Forelimb muscle (tissue), 1 donor: ENCODE data around the gene TIGD2. TPM values are rescaled to one million over a fixed set of nuclear protein-coding genes. Genes with fewer than 3 reads are reported as not detected.

Experiments used
- DNase-seq: peaks from one replicate; pipeline ENCODE4 v3.0.0-alpha.2; 2013; ENCODE audit warnings: low read depth
- polyA plus RNA-seq: library from polyadenylated mRNA; unstranded; fragments of 120-200 nt; gene quantifications from one replicate; pipeline ENCODE4 v1.2.1, GENCODE V29; 2013; ENCODE audit not compliant: insufficient read length

TIGD2 gene
- polyA plus RNA-seq: 5.7 TPM

DNA sequence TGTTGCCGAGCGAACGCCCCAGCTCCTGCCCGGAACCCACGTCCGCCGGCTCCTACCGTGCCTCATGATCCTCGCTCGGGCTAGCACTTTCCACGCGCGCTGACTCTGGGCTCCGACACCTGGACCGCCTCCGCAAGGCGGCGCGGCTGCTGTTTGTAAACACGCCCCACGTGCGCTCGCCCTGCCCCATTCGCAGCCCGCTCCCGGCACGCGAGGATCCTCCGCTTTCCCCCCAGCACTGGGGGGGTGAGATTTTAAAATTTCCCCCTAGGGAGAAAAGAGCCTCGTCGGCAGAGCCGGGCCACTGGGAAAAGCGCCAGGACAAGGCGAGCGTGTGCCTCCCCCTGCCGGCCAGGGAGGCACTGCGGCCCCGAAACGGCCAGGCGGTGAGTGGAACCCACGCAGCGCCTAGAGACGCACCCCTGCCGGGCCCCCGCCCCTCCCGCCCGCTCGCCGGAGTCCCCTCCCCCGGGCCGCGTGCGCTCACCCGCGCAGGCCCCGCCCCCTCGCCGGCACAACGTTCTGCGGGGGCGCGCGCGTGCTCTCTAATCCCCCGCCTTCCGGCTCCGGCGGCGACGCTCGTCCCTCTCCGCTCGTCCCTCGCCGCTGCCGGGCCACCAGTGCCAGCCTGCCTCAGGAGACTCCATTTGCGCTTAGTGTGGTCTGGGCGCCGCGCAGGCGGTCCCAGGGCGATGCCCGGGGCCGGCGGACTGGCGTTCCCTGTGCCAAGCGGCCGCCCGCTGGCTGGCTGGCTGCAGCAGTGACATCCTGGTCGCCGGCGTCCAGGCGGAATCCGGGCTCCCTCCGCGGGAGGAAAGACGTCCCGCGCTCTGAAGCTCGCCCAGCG lies at the start of gene TIGD2:
TIGD2 (plus strand) TSS at position 548 of the 847 bp plus-strand sequence. CDS start 1,442 bp downstream, outside the sequence.
- DNase-seq: peak; percentile 29

DNA sequence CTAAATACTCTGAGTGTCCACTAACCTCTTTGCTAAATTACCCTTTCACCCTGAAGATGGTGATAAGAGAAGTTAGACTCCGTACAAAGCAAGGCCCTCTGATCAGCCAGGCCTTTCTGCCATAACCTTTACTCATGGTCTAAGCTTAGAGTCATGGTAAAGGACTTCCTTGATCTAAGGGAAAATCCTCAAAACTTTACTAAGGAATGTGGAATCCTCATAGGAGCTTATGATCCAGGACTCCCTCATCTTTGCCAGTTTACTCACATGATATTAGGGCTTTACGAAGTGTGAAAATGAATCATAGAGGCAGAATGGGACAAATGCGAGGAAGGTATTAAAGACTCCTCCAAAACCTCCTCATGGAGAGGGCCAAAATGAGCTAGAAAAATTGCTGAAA lies 46.5 kb upstream of the TIGD2 start:
- no peak for DNase-seq

GRCh38 chr4:89067417-89067816 lies 43.9 kb upstream of the TIGD2 start:
- no peak for DNase-seq

DNA sequence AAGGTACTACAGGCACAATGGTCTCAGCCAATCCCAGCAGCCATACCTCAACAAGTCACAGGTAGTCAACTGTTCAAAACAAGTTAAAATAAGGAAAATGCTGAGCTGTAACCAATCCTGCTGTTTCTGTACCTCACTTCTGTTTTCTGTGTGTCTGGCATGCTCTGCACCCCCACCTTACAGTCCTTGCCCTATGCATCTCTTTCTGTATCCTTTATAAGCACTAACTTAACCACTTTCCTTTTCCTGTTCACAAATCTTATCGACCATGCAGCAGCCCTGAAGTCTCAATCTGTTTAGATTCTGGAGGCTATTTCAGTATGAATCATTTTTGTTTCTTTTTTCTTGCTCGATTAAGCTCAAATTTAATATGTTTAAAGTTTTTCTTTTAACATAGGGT lies 41.9 kb upstream of the TIGD2 start:
- no peak for DNase-seq

GRCh38 chr4:89070041-89070440 lies 41.3 kb upstream of the TIGD2 start:
- no peak for DNase-seq

- no peak for DNase-seq
These were observed 40.0 kb upstream of the TIGD2 start for GRCh38 chr4:89071311-89071710.

DNA sequence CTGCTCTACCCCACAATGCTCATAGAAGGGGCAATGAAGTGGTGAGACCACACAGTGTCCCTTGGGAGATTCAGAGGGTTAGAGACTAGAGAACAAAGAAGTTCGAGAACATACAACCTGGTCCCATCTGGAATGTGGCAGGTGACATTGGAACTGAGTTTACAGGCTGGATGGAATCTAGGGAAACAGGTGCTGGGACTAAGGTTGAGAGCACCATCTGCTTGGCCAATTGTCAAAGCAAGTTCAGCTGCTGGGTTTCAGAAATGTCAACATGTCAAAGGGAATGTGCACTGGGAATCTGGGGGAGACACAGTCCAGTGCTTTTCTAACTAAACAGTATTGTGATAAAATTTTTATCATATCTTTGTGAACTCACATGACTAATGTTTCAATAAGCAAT lies 38.4 kb upstream of the TIGD2 start:
- no peak for DNase-seq

- DNase-seq: no peak
These were observed 33.6 kb upstream of the TIGD2 start for GRCh38 chr4:89077761-89078160.

DNA sequence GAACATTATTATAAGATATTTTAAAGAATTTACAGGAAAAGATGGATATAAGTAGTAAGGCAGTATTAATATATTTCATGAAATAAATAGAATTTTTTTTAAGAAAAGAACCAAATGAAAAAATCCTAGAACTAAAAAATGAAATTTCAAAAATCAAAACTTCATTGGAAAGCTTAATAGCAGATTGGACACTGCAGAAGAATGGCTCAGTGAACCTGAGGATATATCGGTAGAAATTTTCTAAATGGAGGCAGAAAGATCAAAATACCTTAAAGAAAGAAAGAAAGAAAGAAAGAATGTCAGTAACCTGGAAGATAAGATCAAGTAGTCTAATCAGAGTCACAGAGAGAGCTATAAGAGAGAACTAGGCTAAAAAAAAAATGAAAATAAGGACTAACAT lies 33.0 kb upstream of the TIGD2 start:
- no peak for DNase-seq

- no peak for DNase-seq
These were observed 12.3 kb upstream of the TIGD2 start for GRCh38 chr4:89099034-89099433.

DNA sequence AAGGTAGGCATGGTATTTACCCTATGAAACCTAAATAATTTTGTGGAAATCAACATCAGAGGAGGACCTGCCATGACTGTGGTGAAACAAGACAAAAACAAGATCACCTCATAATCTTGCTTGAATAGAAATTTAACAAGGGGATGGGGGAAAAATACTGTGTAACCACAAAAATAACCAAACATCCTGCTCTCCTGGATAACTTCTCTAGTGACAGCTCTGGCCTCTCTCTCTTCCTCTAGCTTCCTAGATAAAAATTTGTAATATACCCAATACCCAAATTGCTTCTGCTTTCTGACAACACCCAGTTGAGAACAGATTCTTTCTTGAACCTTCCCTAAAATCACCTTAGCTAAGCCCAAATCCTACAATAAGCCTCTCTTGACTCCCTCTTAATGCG lies 11.9 kb upstream of the TIGD2 start:
- no peak for DNase-seq

- DNase-seq: no peak
These were observed 10.5 kb upstream of the TIGD2 start for GRCh38 chr4:89100853-89101252.

GRCh38 chr4:89101256-89102161 lies 9.8 kb upstream of the TIGD2 start:
- DNase-seq: no peak

- DNase-seq: no peak
These were observed 5.6 kb upstream of the TIGD2 start for GRCh38 chr4:89105726-89106125.

- DNase-seq: no peak
These were observed 3.2 kb upstream of the TIGD2 start for GRCh38 chr4:89108091-89108490.

GRCh38 chr4:89109841-89110540 lies 1.3 kb upstream of the TIGD2 start:
- DNase-seq: no peak

DNA sequence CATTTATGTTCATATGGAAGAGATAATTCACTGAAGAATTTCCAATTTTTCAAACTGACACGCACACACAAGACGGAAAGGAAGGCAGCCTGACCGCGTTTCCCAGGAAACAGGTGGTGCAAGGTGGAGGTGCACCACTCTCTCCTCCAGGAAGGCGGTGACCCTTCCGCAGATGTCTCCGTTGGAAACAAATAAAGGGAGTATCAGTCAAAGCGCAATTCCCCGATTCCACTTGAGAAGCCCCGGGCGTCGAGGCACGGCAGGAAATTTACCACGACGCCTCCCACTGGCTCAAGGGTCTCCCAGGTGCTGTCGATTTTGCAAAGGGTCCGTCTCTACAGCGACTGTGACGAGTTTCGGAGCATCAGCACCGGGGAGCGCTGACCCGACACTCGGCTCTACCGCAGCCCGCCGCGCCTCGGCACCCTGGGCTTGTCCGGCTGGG lies 770 bp upstream of the TIGD2 start:
- DNase-seq: no peak

DNA sequence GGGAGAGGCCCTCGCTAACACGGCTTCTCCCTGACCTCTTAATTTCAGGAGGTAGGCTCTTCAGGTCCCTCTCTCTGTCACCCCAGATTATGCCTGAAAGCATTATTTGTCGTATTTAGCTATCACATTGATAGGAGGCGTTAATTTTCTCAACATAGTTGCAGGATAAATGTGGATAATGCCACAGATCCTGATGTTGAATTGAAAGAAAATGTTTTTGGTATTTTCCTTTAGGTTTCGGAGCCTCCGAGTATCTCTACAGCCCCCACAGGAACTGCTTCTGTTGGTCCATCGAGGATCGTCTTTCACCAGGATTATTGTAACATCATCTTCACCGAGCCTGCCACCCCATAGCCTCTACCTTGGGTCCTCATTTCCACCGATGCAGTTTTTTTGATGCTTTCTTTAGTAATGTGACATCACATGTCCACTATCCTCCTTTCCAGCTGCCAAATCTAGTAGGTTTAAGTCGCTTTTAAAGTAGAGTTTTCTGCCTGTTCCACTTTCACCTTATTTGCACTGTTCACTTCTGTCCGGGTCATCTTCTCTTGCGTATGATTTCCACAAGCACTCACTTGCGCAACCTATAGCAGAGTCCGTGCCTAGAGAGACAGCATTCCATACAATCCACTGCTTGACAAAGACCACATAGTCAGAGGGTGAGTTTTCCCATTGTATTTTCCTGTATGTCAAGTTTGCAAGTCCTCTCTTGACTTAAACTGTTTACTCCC lies 665 bp downstream of the TIGD2 start:
- no peak for DNase-seq

DNA sequence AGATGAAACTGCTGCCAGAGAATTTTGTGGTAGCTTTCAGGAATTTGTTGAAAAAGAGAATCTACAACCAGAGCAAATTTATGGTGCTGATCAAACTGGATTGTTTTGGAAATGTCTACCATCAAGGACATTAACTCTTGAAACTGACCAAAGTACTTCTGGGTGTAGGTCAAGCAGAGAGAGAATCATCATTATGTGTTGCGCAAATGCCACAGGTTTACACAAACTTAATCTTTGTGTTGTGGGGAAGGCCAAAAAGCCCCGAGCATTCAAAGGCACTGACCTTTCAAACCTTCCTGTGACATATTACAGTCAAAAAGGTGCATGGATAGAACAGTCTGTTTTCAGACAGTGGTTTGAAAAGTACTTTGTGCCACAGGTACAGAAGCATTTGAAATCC lies 2.1 kb downstream of the TIGD2 start:
- no peak for DNase-seq

DNA sequence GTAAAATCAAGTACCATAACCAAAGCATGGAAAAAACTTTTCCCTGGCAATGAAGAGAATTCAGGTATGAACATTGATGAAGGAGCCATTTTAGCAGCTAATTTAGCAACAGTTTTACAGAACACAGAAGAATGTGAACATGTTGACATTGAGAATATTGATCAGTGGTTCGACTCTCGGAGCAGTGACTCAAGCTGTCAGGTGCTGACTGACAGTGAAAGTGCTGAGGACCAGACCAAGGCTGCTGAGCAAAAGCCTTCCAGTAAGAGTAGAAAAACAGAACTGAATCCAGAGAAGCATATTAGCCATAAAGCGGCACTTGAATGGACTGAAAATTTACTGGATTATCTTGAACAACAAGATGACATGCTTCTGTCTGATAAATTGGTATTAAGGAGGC lies 2.8 kb downstream of the TIGD2 start:
- DNase-seq: no peak

DNA sequence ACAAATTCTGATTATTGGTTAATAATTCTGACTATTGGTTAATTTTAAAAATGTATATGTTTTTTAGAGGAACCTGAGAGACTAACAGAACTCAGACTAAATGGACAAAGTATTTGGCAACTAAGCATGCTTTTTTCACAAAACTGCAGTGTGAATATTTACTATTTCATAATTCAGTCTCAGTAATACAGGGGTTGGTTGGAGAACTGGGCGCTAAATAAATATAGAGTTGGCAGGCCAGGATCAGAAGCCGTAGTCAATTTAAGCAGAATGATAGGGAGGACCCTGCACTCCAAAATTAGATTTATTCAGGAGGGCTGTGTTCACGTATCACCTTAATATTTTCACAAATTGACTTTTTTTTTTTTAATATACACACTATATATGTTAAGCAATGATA lies 5.8 kb downstream of the TIGD2 start:
- DNase-seq: no peak
